GM23338 (cell line): ENCODE data around the gene COL18A1.

Experiments
- CREB1 ChIP-seq: fragments of 250-450 bp; sonication (Bioruptor Pico); IDR thresholded peaks from 2 replicates; pipeline ENCODE4 v1.5.0; 2020; ENCODE audit warnings: low read depth, mild to moderate bottlenecking, moderate library complexity
- EZH2 ChIP-seq: fragments of 200-600 bp; sonication (generic); IDR thresholded peaks from one replicate; pipeline ENCODE4 v1.8.0; 2017; ENCODE audit warnings: antibody characterized with exemption, mild to moderate bottlenecking, low read depth; ENCODE audit not compliant: unreplicated experiment
- EZH2phosphoT487 ChIP-seq: fragments of 200-600 bp; sonication (generic); IDR thresholded peaks from one replicate; pipeline ENCODE4 v1.8.1; 2018; ENCODE audit warnings: antibody characterized with exemption; ENCODE audit not compliant: unreplicated experiment
- JUNB ChIP-seq: IDR thresholded peaks from one replicate; pipeline ENCODE4 v1.6.1; 2016; ENCODE audit warnings: antibody characterized with exemption; ENCODE audit not compliant: unreplicated experiment
- NANOG ChIP-seq: IDR thresholded peaks from 2 replicates; pipeline ENCODE4 v1.6.1; 2016; ENCODE audit warnings: antibody characterized with exemption, borderline replicate concordance
- POLR2AphosphoS5 ChIP-seq: IDR thresholded peaks from 2 replicates; pipeline ENCODE4 v1.6.1; 2016; ENCODE audit warnings: antibody characterized with exemption, low read depth
- TF ChIP-seq, protein P1 (sequence below), 2 experiments: fragments of 200-600 bp in 1 of 2; sonication (generic) in 1 of 2; conservative IDR thresholded peaks; 2 replicates each; pipeline versions ENCODE4 v1.5.1 to v1.6.1; 2016 to 2017; ENCODE audit warnings: antibody characterized with exemption in 2 of 2, low read depth in 2 of 2, mild to moderate bottlenecking in 2 of 2, moderate library complexity in 1 of 2
- TF ChIP-seq, protein P2 (sequence below): IDR thresholded peaks from one replicate; pipeline ENCODE4 v1.6.1; 2018; ENCODE audit warnings: antibody characterized with exemption; ENCODE audit not compliant: unreplicated experiment
- TF ChIP-seq, protein P3 (sequence below): IDR thresholded peaks from 2 replicates; pipeline ENCODE4 v1.6.1; 2016; ENCODE audit warnings: antibody characterized with exemption
- TF ChIP-seq, protein P4 (sequence below): fragments of 250-450 bp; sonication (Bioruptor Pico); IDR thresholded peaks from 2 replicates; pipeline ENCODE4 v1.5.0; 2020; ENCODE audit warnings: mild to moderate bottlenecking, moderate library complexity

DNA sequence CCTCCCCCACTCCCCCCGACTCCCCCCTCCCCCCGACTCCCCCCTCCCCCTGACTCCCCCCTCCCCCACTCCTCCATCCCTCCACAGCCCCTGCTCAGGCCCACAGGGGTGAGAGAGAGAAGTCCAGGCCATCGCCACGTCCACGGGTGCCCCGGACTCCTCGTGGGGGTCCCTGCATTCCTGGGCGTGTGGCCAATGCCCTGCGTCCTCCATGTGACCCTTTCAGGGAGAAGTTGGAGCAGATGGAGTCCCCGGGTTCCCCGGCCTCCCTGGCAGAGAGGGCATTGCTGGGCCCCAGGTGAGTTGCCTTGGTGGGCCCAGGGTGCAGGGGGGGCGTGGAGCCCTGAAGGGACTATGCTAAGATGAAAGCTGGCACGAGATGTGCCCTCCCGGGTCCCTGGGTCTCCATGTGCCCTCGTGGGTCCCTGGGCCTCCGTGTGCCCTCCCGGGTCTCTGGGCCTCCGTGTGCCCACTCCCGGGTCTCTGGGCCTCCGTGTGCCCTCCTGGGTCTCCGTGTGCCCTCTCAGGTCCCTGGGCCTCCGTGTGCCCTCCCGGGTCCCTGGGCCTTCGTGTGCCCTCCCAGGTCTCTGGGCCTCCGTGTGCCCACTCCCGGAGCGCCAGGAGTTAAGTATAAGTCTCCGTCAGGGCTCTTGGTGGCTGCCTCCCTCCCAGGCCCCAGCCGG lies 85.2 kb downstream of the COL18A1 start:
- TF ChIP-seq POLR2AphosphoS5 = no peak
- TF ChIP-seq, protein P1, sequence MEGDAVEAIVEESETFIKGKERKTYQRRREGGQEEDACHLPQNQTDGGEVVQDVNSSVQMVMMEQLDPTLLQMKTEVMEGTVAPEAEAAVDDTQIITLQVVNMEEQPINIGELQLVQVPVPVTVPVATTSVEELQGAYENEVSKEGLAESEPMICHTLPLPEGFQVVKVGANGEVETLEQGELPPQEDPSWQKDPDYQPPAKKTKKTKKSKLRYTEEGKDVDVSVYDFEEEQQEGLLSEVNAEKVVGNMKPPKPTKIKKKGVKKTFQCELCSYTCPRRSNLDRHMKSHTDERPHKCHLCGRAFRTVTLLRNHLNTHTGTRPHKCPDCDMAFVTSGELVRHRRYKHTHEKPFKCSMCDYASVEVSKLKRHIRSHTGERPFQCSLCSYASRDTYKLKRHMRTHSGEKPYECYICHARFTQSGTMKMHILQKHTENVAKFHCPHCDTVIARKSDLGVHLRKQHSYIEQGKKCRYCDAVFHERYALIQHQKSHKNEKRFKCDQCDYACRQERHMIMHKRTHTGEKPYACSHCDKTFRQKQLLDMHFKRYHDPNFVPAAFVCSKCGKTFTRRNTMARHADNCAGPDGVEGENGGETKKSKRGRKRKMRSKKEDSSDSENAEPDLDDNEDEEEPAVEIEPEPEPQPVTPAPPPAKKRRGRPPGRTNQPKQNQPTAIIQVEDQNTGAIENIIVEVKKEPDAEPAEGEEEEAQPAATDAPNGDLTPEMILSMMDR (conservative IDR thresholded peaks at IDR 0.05; ENCODE audit: low read depth in 2 of 2) = no peak
- no peak for TF ChIP-seq CREB1 (CRISPR knock-in tag)
- no peak for TF ChIP-seq NANOG
- TF ChIP-seq EZH2 = no peak
- TF ChIP-seq EZH2phosphoT487 = no peak
- TF ChIP-seq, protein P2, sequence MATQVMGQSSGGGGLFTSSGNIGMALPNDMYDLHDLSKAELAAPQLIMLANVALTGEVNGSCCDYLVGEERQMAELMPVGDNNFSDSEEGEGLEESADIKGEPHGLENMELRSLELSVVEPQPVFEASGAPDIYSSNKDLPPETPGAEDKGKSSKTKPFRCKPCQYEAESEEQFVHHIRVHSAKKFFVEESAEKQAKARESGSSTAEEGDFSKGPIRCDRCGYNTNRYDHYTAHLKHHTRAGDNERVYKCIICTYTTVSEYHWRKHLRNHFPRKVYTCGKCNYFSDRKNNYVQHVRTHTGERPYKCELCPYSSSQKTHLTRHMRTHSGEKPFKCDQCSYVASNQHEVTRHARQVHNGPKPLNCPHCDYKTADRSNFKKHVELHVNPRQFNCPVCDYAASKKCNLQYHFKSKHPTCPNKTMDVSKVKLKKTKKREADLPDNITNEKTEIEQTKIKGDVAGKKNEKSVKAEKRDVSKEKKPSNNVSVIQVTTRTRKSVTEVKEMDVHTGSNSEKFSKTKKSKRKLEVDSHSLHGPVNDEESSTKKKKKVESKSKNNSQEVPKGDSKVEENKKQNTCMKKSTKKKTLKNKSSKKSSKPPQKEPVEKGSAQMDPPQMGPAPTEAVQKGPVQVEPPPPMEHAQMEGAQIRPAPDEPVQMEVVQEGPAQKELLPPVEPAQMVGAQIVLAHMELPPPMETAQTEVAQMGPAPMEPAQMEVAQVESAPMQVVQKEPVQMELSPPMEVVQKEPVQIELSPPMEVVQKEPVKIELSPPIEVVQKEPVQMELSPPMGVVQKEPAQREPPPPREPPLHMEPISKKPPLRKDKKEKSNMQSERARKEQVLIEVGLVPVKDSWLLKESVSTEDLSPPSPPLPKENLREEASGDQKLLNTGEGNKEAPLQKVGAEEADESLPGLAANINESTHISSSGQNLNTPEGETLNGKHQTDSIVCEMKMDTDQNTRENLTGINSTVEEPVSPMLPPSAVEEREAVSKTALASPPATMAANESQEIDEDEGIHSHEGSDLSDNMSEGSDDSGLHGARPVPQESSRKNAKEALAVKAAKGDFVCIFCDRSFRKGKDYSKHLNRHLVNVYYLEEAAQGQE = no peak
- TF ChIP-seq, protein P3, sequence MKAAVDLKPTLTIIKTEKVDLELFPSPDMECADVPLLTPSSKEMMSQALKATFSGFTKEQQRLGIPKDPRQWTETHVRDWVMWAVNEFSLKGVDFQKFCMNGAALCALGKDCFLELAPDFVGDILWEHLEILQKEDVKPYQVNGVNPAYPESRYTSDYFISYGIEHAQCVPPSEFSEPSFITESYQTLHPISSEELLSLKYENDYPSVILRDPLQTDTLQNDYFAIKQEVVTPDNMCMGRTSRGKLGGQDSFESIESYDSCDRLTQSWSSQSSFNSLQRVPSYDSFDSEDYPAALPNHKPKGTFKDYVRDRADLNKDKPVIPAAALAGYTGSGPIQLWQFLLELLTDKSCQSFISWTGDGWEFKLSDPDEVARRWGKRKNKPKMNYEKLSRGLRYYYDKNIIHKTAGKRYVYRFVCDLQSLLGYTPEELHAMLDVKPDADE = no peak
- TF ChIP-seq, protein P4, sequence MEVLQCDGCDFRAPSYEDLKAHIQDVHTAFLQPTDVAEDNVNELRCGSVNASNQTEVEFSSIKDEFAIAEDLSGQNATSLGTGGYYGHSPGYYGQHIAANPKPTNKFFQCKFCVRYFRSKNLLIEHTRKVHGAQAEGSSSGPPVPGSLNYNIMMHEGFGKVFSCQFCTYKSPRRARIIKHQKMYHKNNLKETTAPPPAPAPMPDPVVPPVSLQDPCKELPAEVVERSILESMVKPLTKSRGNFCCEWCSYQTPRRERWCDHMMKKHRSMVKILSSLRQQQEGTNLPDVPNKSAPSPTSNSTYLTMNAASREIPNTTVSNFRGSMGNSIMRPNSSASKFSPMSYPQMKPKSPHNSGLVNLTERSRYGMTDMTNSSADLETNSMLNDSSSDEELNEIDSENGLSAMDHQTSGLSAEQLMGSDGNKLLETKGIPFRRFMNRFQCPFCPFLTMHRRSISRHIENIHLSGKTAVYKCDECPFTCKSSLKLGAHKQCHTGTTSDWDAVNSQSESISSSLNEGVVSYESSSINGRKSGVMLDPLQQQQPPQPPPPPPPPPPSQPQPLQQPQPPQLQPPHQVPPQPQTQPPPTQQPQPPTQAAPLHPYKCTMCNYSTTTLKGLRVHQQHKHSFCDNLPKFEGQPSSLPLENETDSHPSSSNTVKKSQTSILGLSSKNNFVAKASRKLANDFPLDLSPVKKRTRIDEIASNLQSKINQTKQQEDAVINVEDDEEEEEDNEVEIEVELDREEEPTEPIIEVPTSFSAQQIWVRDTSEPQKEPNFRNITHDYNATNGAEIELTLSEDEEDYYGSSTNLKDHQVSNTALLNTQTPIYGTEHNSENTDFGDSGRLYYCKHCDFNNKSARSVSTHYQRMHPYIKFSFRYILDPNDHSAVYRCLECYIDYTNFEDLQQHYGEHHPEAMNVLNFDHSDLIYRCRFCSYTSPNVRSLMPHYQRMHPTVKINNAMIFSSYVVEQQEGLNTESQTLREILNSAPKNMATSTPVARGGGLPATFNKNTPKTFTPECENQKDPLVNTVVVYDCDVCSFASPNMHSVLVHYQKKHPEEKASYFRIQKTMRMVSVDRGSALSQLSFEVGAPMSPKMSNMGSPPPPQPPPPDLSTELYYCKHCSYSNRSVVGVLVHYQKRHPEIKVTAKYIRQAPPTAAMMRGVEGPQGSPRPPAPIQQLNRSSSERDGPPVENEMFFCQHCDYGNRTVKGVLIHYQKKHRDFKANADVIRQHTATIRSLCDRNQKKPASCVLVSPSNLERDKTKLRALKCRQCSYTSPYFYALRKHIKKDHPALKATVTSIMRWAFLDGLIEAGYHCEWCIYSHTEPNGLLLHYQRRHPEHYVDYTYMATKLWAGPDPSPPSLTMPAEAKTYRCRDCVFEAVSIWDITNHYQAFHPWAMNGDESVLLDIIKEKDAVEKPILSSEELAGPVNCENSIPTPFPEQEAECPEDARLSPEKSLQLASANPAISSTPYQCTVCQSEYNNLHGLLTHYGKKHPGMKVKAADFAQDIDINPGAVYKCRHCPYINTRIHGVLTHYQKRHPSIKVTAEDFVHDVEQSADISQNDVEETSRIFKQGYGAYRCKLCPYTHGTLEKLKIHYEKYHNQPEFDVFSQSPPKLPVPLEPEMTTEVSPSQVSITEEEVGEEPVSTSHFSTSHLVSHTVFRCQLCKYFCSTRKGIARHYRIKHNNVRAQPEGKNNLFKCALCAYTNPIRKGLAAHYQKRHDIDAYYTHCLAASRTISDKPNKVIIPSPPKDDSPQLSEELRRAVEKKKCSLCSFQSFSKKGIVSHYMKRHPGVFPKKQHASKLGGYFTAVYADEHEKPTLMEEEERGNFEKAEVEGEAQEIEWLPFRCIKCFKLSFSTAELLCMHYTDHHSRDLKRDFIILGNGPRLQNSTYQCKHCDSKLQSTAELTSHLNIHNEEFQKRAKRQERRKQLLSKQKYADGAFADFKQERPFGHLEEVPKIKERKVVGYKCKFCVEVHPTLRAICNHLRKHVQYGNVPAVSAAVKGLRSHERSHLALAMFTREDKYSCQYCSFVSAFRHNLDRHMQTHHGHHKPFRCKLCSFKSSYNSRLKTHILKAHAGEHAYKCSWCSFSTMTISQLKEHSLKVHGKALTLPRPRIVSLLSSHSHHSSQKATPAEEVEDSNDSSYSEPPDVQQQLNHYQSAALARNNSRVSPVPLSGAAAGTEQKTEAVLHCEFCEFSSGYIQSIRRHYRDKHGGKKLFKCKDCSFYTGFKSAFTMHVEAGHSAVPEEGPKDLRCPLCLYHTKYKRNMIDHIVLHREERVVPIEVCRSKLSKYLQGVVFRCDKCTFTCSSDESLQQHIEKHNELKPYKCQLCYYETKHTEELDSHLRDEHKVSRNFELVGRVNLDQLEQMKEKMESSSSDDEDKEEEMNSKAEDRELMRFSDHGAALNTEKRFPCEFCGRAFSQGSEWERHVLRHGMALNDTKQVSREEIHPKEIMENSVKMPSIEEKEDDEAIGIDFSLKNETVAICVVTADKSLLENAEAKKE = no peak
- no peak for TF ChIP-seq JUNB
